Measurements from ENCODE around the gene PPP1R9A.

GRCh38 chr7:94907026-94907810 lies at the start of gene PPP1R9A:
- peak; percentile 93 for TF ChIP-seq CTCF (tag by site-specific recombination; IDR thresholded peaks at IDR 0.05)
- TF ChIP-seq ZNF350 (tag by site-specific recombination; IDR thresholded peaks at IDR 0.05), result no peak
- TF ChIP-seq ZNF596 (tag by site-specific recombination; IDR thresholded peaks at IDR 0.05), result 0 out of 2 replicates have a peak, but pooled peaks have one; percentile 16
- TF ChIP-seq, protein P1, sequence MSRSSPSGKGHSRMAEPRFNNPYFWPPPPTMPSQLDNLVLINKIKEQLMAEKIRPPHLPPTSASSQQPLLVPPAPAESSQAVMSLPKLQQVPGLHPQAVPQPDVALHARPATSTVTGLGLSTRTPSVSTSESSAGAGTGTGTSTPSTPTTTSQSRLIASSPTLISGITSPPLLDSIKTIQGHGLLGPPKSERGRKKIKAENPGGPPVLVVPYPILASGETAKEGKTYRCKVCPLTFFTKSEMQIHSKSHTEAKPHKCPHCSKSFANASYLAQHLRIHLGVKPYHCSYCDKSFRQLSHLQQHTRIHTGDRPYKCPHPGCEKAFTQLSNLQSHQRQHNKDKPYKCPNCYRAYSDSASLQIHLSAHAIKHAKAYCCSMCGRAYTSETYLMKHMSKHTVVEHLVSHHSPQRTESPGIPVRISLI (tag by site-specific recombination; IDR thresholded peaks at IDR 0.05), result no peak
- TF ChIP-seq ZNF394 (tag by site-specific recombination; IDR thresholded peaks at IDR 0.05; ENCODE audit: borderline replicate concordance), result no peak
- TF ChIP-seq ZBTB1 (tag by site-specific recombination; IDR thresholded peaks at IDR 0.05), result no peak
- TF ChIP-seq ZNF423 (tag by site-specific recombination; IDR thresholded peaks at IDR 0.05), result no peak
- TF ChIP-seq SETDB1 (IDR thresholded peaks at IDR 0.05; ENCODE audit: insufficient read length, low read length), result no peak
- TF ChIP-seq ZNF211 (tag by site-specific recombination; IDR thresholded peaks at IDR 0.05; ENCODE audit: low read depth), result no peak
- no peak for TF ChIP-seq ZNF10 (tag by site-specific recombination; IDR thresholded peaks at IDR 0.05)
- TF ChIP-seq HOXA7 (CRISPR knock-in tag; IDR thresholded peaks at IDR 0.05; ENCODE audit: borderline replicate concordance), result no peak
- no peak for TF ChIP-seq ZNF548 (tag by site-specific recombination; IDR thresholded peaks at IDR 0.05)
- TF ChIP-seq ZNF18 (tag by site-specific recombination; IDR thresholded peaks at IDR 0.05), result no peak
